HFFc6 (cell line): ENCODE measurements around the gene UAP1. TPM values are rescaled to one million over a fixed set of nuclear protein-coding genes. Genes with fewer than 3 reads are reported as not detected.

Source experiments
- DNase-seq: peaks from one replicate; pipeline ENCODE4 v3.0.0-alpha.2; 2018
- H3K27ac Mint-ChIP-seq: 2 replicates; pipeline ENCODE4 v1.8.0; 2020; ENCODE audit warnings: mild to moderate bottlenecking, mixed read lengths
- H3K27me3 Mint-ChIP-seq: 2 replicates; pipeline ENCODE4 v1.8.0; 2021; ENCODE audit warnings: mild to moderate bottlenecking, moderate library complexity, mixed read lengths; ENCODE audit not compliant: insufficient read depth
- H3K36me3 Mint-ChIP-seq: 2 replicates; pipeline ENCODE4 v1.8.0; 2021; ENCODE audit warnings: low read depth, mixed read lengths
- H3K4me1 Mint-ChIP-seq: 2 replicates; pipeline ENCODE4 v1.8.0; 2020; ENCODE audit warnings: low read depth, mixed read lengths
- H3K4me3 Mint-ChIP-seq: 2 replicates; pipeline ENCODE4 v1.8.0; 2020; ENCODE audit warnings: mild to moderate bottlenecking, moderate library complexity, mixed read lengths
- H3K9me3 Mint-ChIP-seq: 2 replicates; pipeline ENCODE4 v1.8.0; 2020; ENCODE audit warnings: mild to moderate bottlenecking, mixed read lengths
- CTCF ChIP-seq: fragments of 200-600 bp; sonication (generic); IDR thresholded peaks from 2 replicates; pipeline ENCODE4 v1.5.0; 2021; ENCODE audit warnings: antibody characterized with exemption, mild to moderate bottlenecking
- total RNA-seq, 6 experiments: library from RNA; stranded (reverse); fragmentation: NEBNext Ultra II Directional; extraction: Animal tissue kit (Norgen Biotek cat#: 25700); gene quantifications; 2 replicates in 1 of 6; 3 replicates in 5 of 6; pipeline ENCODE4 v1.2.3, GENCODE V29; 2021

Gene UAP1
- total RNA-seq, 6 experiments from 2014 or later: 105 to 192 (median 117) TPM

- no peak for TF ChIP-seq CTCF
- Mint-ChIP-seq H3K27ac (peak overlapping the region; percentile 91), H3K36me3 (peaks cover 8% of the 10 kb centered on the region), H3K4me3 (peak overlapping the region; percentile 34; the same call in 1 of the 2 replicates), H3K27me3 (no peaks in the 10 kb centered on the region; the same call in 1 of the 2 replicates), H3K9me3 (peaks cover 4% of the 10 kb centered on the region; the same call in 1 of the 2 replicates), H3K4me1 (peaks cover 17% of the 10 kb centered on the region)
- DNase-seq: peak; percentile 41
These were observed 13.4 kb upstream of the UAP1 start for GRCh38 chr1:162548170-162548569.

- H3K4me1 Mint-ChIP-seq: peaks cover 21% of the 10 kb centered on the region
- no peaks in the 10 kb centered on the region for H3K9me3 Mint-ChIP-seq
- no peak overlapping the region for H3K4me3 Mint-ChIP-seq
- H3K27ac Mint-ChIP-seq: peak overlapping the region; percentile 42
- no peaks in the 10 kb centered on the region; the same call in 1 of the 2 replicates for H3K27me3 Mint-ChIP-seq
- no peak for TF ChIP-seq CTCF
- H3K36me3 Mint-ChIP-seq: peaks cover 4% of the 10 kb centered on the region; the same call in 1 of the 2 replicates
- peak; percentile 8 for DNase-seq
These were observed 12.5 kb upstream of the UAP1 start for GRCh38 chr1:162549001-162549400.

GRCh38 chr1:162550925-162551324, 10.6 kb upstream of the UAP1 start:
- DNase-seq: no peak
- no peak for TF ChIP-seq CTCF
- Mint-ChIP-seq H3K9me3 (no peaks in the 10 kb centered on the region), H3K4me1 (peaks cover 27% of the 10 kb centered on the region), H3K36me3 (no peaks in the 10 kb centered on the region), H3K27ac (no peak overlapping the region), H3K27me3 (no peaks in the 10 kb centered on the region; the same call in 1 of the 2 replicates), H3K4me3 (no peak overlapping the region)

- Mint-ChIP-seq H3K9me3 (no peaks in the 10 kb centered on the region), H3K27me3 (no peaks in the 10 kb centered on the region; the same call in 1 of the 2 replicates), H3K4me1 (peaks cover 27% of the 10 kb centered on the region), H3K4me3 (no peak overlapping the region), H3K36me3 (no peaks in the 10 kb centered on the region), H3K27ac (no peak overlapping the region)
- TF ChIP-seq CTCF: no peak
- no peak for DNase-seq
These were observed 9.4 kb upstream of the UAP1 start for GRCh38 chr1:162551969-162552683.

GRCh38 chr1:162552684-162553252, 8.8 kb upstream of the UAP1 start:
- TF ChIP-seq CTCF: no peak
- no peaks in the 10 kb centered on the region; the same call in 1 of the 2 replicates for H3K27me3 Mint-ChIP-seq
- H3K4me3 Mint-ChIP-seq: no peak overlapping the region
- no peaks in the 10 kb centered on the region for H3K36me3 Mint-ChIP-seq
- no peak overlapping the region for H3K27ac Mint-ChIP-seq
- DNase-seq: no peak
- no peaks in the 10 kb centered on the region for H3K9me3 Mint-ChIP-seq
- H3K4me1 Mint-ChIP-seq: peaks cover 27% of the 10 kb centered on the region
